ENCODE results near the gene ZNF439.
A peak's percentile ranks its signal among the peaks of the same experiment; 100 is the strongest.
"Not testable (repeated sequence)": the region's sequence is repeated elsewhere in the genome, so short reads cannot be mapped to it uniquely, and the experiment has no call there.

The ZNF439 gene

DNA sequence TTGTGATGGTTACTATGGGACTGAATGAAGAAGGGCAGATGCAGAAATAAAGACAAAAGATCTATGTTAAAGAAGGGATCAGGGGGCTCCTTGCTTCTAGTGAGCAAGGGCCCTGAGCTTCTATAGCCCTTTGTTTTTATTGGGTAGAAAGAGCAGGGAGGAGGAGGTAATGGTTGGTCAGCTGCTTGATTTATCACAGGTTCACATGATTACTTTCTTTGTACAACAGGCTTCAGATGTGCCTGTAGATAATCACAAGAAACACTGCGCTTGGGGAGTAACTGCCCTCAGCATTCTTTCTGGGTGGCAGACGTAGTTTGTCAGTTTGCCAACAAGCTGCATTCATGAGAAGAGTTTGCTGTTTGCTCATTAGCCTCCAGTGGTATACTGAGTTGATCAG, 4.8 kb upstream of the ZNF439 start:
- H3K27me3 ChIP-seq: no peaks in the 10 kb centered on the region
- DNase-seq: no peak
- H3K36me3 ChIP-seq: no peaks in the 10 kb centered on the region
- H3K4me3 ChIP-seq: no peak overlapping the region
- intact Hi-C loops (cut with DNase I; ENCODE audit: low total_unique reads): no loop called here
- H3K4me1 ChIP-seq: peaks cover 0 to 6% (median 2%) of the 10 kb centered on the region in 4 donors
- H3K27ac ChIP-seq: no peak overlapping the region
- TF ChIP-seq CTCF (IDR thresholded peaks at IDR 0.05): no peak
- H3K9me3 ChIP-seq: peaks cover 0 to 3% (median 0%) of the 10 kb centered on the region in 3 donors

GRCh38 chr19:11847615-11848014, 911 bp upstream of the ZNF439 start:
- peak overlapping the region in 1 of 2 donors; percentile 76 for H3K27ac ChIP-seq

DNA sequence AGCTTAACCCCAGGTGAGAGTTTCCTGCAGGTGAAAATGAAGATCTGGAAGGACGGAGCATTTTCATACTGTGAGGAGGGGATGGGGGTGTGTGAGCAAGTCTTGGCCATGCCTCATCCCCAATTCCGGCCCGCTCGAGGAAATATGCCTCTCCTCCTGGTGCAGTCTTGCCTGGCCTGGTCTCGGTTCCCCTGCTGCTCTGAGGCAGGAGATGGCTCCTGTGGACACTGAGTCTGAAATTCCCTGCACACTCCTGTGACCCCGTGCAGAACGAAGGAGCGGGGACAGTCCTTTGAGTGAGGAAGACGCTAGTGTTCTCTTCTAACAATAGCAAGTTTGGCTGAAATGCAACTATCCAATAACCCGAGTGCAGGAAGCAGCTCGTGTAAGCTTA, 329 bp upstream of the ZNF439 start:
- Histone ChIP-seq H3K36me3 (peaks cover 0 to 5% (median 5%) of the 10 kb centered on the region in 3 donors), H3K27me3 (no peaks in the 10 kb centered on the region), H3K27ac (peak overlapping the region; percentile 74 to 76), H3K4me3 (peak overlapping the region; percentile 65 to 78), H3K4me1 (peaks cover 0 to 23% (median 11%) of the 10 kb centered on the region in 4 donors), H3K9me3 (peaks cover 0 to 7% (median under 1%) of the 10 kb centered on the region in 3 donors)
- no peak for TF ChIP-seq CTCF (IDR thresholded peaks at IDR 0.05)
- intact Hi-C loops (cut with DNase I; ENCODE audit: low total_unique reads): no loop called here
- DNase-seq: no peak

More at GRCh38 chr19:11847615-11848014, 911 bp upstream of the ZNF439 start:
- intact Hi-C loops (cut with DNase I; ENCODE audit: low total_unique reads); H3K9me3 ChIP-seq; H3K27me3 ChIP-seq; H3K36me3 ChIP-seq; DNase-seq; H3K4me3 ChIP-seq: not testable (repeated sequence)
- H3K4me1 ChIP-seq: peaks cover 0 to 23% (median 11%) of the 10 kb centered on the region in 4 donors

GRCh38 chr19:11850289-11850688, 1.8 kb downstream of the ZNF439 start:
- peaks cover 0 to 23% (median 11%) of the 10 kb centered on the region in 4 donors for H3K4me1 ChIP-seq
- H3K36me3 ChIP-seq: peaks cover 10 to 19% (median 13%) of the 10 kb centered on the region in 3 donors
- DNase-seq; H3K4me3 ChIP-seq; H3K27ac ChIP-seq; intact Hi-C loops (cut with DNase I; ENCODE audit: low total_unique reads); H3K27me3 ChIP-seq: not testable (repeated sequence)
- H3K9me3 ChIP-seq: peaks cover 0 to 11% (median 5%) of the 10 kb centered on the region in 3 donors

DNA sequence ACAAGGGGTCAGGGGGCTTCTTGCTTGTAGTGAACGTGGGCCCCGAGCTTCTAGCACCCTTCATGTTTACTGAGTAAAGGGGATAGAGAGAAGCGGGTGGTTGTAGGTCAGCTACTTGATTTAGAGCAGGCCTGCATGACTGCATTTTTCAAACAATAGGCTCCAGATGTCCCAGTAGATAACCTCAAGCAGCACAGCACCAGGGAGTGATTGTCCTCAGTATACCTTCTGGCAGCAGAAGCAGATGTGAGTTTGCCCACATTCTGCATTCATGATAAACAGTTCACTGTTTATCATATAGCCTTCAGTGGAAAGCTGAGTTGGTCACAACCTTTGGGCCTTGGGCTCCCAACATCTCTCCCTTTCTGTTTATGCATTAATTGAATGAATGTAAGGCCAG, 4.8 kb downstream of the ZNF439 start:
- peaks cover 0 to 33% (median 14%) of the 10 kb centered on the region in 3 donors for H3K9me3 ChIP-seq
- DNase-seq: no peak
- H3K4me1 ChIP-seq: peaks cover 0 to 19% (median 9%) of the 10 kb centered on the region in 4 donors
- TF ChIP-seq CTCF (IDR thresholded peaks at IDR 0.05): no peak
- H3K4me3 ChIP-seq: no peak overlapping the region
- intact Hi-C loops (cut with DNase I; ENCODE audit: low total_unique reads): no loop called here
- no peaks in the 10 kb centered on the region for H3K27me3 ChIP-seq
- H3K27ac ChIP-seq: no peak overlapping the region
- H3K36me3 ChIP-seq: peaks cover 18 to 35% (median 19%) of the 10 kb centered on the region in 3 donors

DNA sequence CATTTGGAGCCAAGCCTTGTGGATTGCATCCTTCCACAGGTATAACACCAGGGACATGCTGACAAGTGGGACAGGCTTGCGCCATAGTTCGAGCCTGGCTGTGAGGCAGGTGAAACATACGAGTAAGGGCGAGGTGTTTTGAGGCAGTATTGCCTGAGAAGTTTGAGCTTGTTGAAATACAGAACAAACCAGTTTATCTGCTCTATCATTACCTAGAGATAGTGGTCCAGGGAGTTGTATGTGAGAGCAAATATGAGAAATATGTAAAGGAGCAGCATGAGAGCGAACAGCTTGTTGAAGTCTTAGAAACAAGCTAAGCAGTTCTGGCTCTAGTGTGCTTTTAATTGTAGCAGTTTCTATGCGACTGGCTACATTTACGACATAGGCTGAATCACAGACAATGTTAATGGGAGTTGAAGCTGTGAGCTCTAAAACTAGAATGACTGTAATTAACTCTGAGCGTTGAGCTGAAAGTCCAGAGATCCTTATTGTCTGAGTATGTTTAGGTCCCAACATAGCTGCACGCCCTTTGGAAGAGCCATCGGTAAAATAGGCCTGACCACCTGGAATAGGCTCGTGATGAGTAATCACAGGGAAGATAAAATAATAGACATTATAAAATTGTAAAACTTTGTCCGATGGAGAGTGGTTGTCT, 8.2 kb downstream of the ZNF439 start:
- intact Hi-C loops (cut with DNase I; ENCODE audit: low total_unique reads): no loop called here

More for the DNA sequence above, 8.2 kb downstream of the ZNF439 start:
- H3K4me3 ChIP-seq: no peak overlapping the region
- H3K4me1 ChIP-seq: no peaks in the 10 kb centered on the region
- H3K36me3 ChIP-seq: peaks cover 19 to 65% (median 34%) of the 10 kb centered on the region in 3 donors
- no peak for TF ChIP-seq CTCF (IDR thresholded peaks at IDR 0.05)
- peaks cover 0 to 66% (median 40%) of the 10 kb centered on the region in 3 donors for H3K9me3 ChIP-seq
- no peaks in the 10 kb centered on the region for H3K27me3 ChIP-seq
- DNase-seq: no peak
- H3K27ac ChIP-seq: no peak overlapping the region
